ENCODE data around the gene DYNC1H1.

DNA sequence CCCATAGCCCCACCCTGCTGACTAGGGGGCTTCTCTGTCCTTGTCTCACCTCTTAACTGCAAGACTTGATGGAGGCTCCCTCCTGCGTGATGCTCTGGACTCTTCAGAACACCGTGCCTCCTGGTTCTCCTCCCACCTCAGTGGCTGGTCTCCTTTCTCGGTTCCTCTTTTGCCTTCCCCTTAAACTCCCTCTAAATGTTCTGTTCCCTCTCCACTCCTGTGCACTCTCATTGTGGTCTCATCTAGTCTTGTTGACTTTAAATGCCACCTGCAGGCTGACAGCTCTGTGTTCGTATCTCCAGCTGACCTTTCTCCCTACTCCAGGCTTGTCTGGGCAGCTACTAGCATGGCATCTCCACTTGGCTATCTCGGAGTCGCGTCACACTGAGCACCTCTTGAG, 28.3 kb downstream of the DYNC1H1 start:
- TF ChIP-seq, protein P1, sequence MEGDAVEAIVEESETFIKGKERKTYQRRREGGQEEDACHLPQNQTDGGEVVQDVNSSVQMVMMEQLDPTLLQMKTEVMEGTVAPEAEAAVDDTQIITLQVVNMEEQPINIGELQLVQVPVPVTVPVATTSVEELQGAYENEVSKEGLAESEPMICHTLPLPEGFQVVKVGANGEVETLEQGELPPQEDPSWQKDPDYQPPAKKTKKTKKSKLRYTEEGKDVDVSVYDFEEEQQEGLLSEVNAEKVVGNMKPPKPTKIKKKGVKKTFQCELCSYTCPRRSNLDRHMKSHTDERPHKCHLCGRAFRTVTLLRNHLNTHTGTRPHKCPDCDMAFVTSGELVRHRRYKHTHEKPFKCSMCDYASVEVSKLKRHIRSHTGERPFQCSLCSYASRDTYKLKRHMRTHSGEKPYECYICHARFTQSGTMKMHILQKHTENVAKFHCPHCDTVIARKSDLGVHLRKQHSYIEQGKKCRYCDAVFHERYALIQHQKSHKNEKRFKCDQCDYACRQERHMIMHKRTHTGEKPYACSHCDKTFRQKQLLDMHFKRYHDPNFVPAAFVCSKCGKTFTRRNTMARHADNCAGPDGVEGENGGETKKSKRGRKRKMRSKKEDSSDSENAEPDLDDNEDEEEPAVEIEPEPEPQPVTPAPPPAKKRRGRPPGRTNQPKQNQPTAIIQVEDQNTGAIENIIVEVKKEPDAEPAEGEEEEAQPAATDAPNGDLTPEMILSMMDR (conservative IDR thresholded peaks at IDR 0.05): no peak
- TF ChIP-seq ZFX (IDR thresholded peaks at IDR 0.05): no peak

All from C4-2B (cell line).